ENCODE data around the gene ERC1.
"Not testable (repeated sequence)": the region's sequence is repeated elsewhere in the genome, so short reads cannot be mapped to it uniquely, and the experiment has no call there.

Gene ERC1

GRCh38 chr12:1289371-1290155 lies 298.5 kb downstream of the ERC1 start:
- no peak for DNase-seq (ENCODE audit: low spot score)

DNA sequence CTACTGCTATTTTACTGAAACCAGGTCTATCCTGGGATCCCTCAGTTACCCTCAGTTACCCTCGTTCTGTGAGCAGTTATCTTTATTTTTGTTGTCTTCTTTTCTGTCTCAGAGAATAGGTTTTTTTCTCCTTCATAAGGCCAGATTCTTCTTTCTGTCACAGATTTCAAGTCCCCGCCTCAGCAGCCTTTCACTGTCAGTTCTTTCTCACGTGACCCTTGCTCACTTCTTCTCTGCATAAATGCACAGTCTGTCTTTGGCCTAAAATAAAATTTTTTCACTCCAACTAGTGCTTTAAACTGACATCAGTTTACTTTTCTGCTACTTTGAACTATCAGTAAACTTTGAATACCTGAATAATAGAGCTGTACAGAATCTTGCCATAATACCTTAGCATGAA lies 299.7 kb downstream of the ERC1 start:
- no peak for DNase-seq (ENCODE audit: low spot score)

DNA sequence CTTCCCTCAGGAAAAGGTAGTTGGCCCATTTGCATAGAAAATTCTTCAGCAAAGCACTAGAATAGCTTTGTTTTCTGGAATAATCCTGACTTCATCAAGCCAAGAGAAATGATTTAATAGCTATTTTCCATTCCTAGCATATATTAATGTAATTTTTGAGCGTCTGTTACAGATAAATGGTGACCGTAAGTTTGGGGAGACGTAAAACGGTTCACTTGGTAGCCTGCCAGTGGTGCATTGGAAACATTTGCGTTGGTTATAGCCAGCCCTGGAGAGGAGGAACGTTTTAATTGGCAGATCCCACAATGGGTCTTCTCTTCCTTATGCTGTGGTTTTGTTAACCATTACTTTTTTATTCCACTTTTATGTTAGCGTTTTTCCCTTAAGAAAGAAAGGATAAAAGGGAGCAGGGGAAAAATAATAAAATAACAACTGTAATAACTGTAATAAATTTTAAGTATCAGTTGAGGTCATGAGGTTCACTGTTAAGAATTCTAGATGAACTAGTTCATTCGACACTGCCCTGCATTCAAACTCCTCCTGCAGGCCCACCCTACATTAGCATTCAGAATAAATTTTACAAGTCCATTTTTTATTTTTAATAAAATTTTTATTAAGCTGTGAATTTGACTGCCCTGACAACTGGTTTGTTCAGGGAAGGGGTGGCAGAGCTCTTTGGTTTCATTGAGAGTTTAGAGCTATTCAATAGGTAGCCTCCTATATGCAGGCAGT lies 300.7 kb downstream of the ERC1 start:
- DNase-seq (ENCODE audit: low spot score), result no peak

DNA sequence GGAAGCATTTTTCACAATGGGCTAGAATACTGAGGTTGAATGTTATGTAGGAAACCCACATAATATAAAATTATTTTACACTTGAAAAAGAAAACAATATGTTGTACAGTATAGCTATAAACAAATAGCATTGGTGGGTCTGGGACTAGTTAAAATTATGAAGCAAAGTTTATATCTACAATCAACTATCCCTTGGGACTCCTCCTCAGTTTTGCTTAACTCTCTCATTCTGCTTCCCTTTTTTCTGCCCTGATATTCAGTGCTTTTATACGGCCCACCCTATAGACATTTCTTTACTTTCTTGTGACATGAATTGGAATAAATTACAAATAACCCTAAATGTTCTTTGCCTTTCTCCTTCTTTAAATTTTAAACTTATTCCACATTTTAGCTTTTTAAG lies 302.9 kb downstream of the ERC1 start:
- no peak for DNase-seq (ENCODE audit: low spot score)

GRCh38 chr12:1297206-1297605 lies 306.2 kb downstream of the ERC1 start:
- no peak for DNase-seq (ENCODE audit: low spot score)

GRCh38 chr12:1297639-1298175 lies 306.7 kb downstream of the ERC1 start:
- no peak for DNase-seq (ENCODE audit: low spot score)

DNA sequence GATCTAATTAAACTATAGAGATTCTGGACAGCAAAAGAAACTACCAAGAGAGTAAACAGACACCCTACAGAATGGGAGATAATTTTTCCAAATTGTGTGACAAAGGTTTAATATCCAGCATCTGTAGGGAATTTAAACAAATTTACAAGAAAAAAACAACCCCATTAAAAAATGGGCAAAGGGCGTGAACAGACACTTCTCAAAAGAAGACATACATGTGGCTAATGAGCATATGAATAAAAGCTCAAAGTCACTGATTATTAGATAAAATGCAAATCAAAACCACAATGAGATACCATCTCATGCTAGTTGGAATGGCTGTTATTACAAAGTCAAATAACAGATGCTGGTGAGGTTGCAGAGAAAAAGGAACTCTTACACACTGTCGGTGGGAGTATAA lies 309.4 kb downstream of the ERC1 start:
- no peak for DNase-seq (ENCODE audit: low spot score)

- no peak for DNase-seq (ENCODE audit: low spot score)
Measured at GRCh38 chr12:1302201-1302870, 311.3 kb downstream of the ERC1 start.

DNA sequence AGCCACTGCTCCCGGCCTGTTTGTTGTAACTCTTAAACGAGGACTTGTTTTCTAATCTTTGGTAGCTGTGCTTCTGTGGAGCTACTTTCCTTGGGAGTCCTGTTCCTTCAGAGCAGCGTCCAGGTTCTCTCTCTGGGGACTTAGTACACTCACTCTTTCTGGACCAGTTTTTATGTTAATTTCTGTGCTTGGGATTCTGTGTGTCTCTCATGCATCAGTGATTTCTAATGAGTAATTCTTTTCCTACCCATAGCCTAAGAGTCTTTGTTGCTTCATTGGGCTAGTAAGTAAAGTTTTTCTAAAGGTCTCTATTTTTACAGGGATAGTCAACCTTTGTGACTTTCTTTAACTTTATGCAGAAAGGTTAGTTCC lies 314.0 kb downstream of the ERC1 start:
- no peak for DNase-seq (ENCODE audit: low spot score)

- no peak for DNase-seq (ENCODE audit: low spot score)
Measured at GRCh38 chr12:1305791-1306500, 314.9 kb downstream of the ERC1 start.

- DNase-seq (ENCODE audit: low spot score), result no peak
Measured at GRCh38 chr12:1306817-1307216, 315.8 kb downstream of the ERC1 start.

- no peak for DNase-seq (ENCODE audit: low spot score)
Measured at GRCh38 chr12:1307796-1308195, 316.8 kb downstream of the ERC1 start.

- no peak for DNase-seq (ENCODE audit: low spot score)
Measured at GRCh38 chr12:1309613-1310012, 318.6 kb downstream of the ERC1 start.

GRCh38 chr12:1310653-1311052 lies 319.6 kb downstream of the ERC1 start:
- DNase-seq (ENCODE audit: low spot score), result no peak

GRCh38 chr12:1311145-1311544 lies 320.1 kb downstream of the ERC1 start:
- no peak for DNase-seq (ENCODE audit: low spot score)

GRCh38 chr12:1313906-1314305 lies 322.9 kb downstream of the ERC1 start:
- DNase-seq (ENCODE audit: low spot score), result no peak

DNA sequence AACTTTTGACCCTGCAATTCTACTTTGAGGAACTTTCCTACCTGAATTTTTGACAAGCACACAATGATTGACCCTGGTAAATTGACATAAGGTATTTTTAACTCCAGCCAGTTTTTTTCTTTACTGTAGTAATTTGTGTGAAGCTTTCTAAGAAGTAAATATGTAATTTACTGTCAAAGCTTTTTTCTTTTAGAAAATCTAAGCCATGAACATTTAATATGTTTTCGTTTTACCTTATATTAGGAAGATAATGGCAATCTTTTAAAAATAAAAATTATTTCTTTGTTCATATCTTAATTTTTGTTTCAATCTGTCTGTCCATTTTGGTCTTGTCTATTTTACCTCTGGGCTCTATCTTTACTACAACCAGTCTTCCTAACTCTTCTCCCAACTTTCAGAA lies 323.5 kb downstream of the ERC1 start:
- DNase-seq (ENCODE audit: low spot score), result no peak

GRCh38 chr12:1316991-1317390 lies 326.0 kb downstream of the ERC1 start:
- not testable (repeated sequence) for DNase-seq (ENCODE audit: low spot score)

- no peak for DNase-seq (ENCODE audit: low spot score)
Measured at GRCh38 chr12:1318327-1319031, 327.5 kb downstream of the ERC1 start.

GRCh38 chr12:1319212-1319611 lies 328.2 kb downstream of the ERC1 start:
- DNase-seq (ENCODE audit: low spot score), result no peak

GRCh38 chr12:1320021-1320420 lies 329.0 kb downstream of the ERC1 start:
- DNase-seq (ENCODE audit: low spot score), result no peak

DNA sequence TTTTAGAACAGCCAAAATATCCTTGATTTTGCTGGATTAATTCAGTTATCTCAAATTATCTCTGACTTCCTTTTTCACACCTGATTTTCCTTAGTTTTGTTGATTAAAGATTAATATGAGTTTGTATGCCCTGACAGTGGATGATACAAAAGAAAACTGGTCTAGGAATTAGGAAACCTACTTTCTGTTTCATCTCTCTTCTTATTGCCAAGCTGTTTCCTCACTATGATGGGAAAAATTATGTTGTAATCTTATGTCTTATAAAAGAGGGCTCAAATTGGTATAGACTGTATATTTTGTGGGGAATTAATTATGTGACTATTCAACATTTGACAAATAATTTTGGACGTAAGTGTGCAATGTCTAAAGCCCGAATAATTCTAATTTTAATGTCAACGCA lies 331.8 kb downstream of the ERC1 start:
- DNase-seq (ENCODE audit: low spot score), result no peak
